PC-9 (cell line): Measurements from ENCODE around the gene CFAP77. TPM values are rescaled to one million over a fixed set of nuclear protein-coding genes. Genes with fewer than 3 reads are reported as not detected.

Experiments
- BruUV-seq: library from RNA; stranded (reverse); fragments of 400-500 nt; replicated peaks from 2 replicates; lab custom pipeline; 2021; lab: Mats Ljungman, UMichigan
- CTCF ChIA-PET: fragments of 300-600 bp; sonication (Branson Sonifier 250); formaldehyde crosslinking; loops from one replicate; lab custom pipeline; 2022; ENCODE audit warnings: antibody characterized with exemption; lab: Charles Lee
- POLR2A ChIA-PET: fragments of 300-600 bp; sonication (Branson Sonifier 250); formaldehyde crosslinking; loops from one replicate; lab custom pipeline; 2022; ENCODE audit warnings: antibody characterized with exemption; ENCODE audit not compliant: unreplicated experiment; lab: Charles Lee
- DNase-seq, 2 experiments: peaks; one replicate each; pipeline versions ENCODE4 v3.0.0 to v3.0.0-alpha.2; 2015 to 2022; ENCODE audit warnings: mixed read lengths in 1 of 2
- H2AFZ ChIP-seq: fragments of 200-600 bp; sonication (generic); 2 replicates; pipeline ENCODE4 v1.8.1; 2017; ENCODE audit warnings: antibody characterized with exemption
- H3F3A ChIP-seq: fragments of 200-600 bp; sonication (generic); 2 replicates; pipeline ENCODE4 v1.8.1; 2017; ENCODE audit warnings: antibody characterized with exemption, mild to moderate bottlenecking, low read depth; ENCODE audit not compliant: insufficient read depth
- H3K27ac ChIP-seq: fragments of 200-600 bp; sonication (generic); 2 replicates; pipeline ENCODE4 v1.6.1; 2016; ENCODE audit warnings: mixed run types
- H3K27me3 ChIP-seq: fragments of 200-600 bp; sonication (generic); 2 replicates; pipeline ENCODE4 v1.6.1; 2016; ENCODE audit warnings: low read depth, mixed run types; ENCODE audit not compliant: insufficient read depth
- H3K36me3 ChIP-seq: fragments of 200-600 bp; sonication (generic); 2 replicates; pipeline ENCODE4 v1.6.1; 2016; ENCODE audit warnings: low read depth, mixed run types
- H3K4me1 ChIP-seq: fragments of 200-600 bp; sonication (generic); replicated peaks from 2 replicates; pipeline ENCODE4 v1.6.1; 2016; ENCODE audit warnings: mixed run types; ENCODE audit not compliant: insufficient read depth
- H3K4me2 ChIP-seq: fragments of 200-600 bp; sonication (generic); 2 replicates; pipeline ENCODE4 v1.6.1; 2017; ENCODE audit warnings: mixed run types
- H3K4me3 ChIP-seq: fragments of 200-600 bp; sonication (generic); 2 replicates; pipeline ENCODE4 v1.6.1; 2016; ENCODE audit warnings: mixed run types
- H3K79me2 ChIP-seq: fragments of 200-600 bp; sonication (generic); 2 replicates; pipeline ENCODE4 v1.6.1; 2017; ENCODE audit warnings: low read depth, mixed run types
- H3K9me2 ChIP-seq: fragments of 200-600 bp; sonication (generic); 2 replicates; pipeline ENCODE4 v1.8.1; 2017; ENCODE audit warnings: mild to moderate bottlenecking; ENCODE audit not compliant: insufficient read depth
- H3K9me3 ChIP-seq: fragments of 200-600 bp; sonication (generic); 2 replicates; pipeline ENCODE4 v1.8.1; 2016; ENCODE audit warnings: low read depth; ENCODE audit not compliant: insufficient read depth
- H4K20me1 ChIP-seq: fragments of 200-600 bp; sonication (generic); 2 replicates; pipeline ENCODE4 v1.8.1; 2017; ENCODE audit not compliant: insufficient read depth
- EZH2 ChIP-seq: fragments of 200-600 bp; sonication (generic); IDR thresholded peaks from 2 replicates; pipeline ENCODE4 v1.8.0; 2017; ENCODE audit warnings: antibody characterized with exemption, low read depth
- intact Hi-C: fragments of 100-400 bp; cut with micrococcal nuclease; formaldehyde crosslinking; loops from one replicate; pipeline ENCODE4 v1.10.0; 2022; ENCODE audit not compliant: unreplicated experiment
- total RNA-seq: library from RNA; stranded (reverse); gene quantifications from 2 replicates; pipeline ENCODE4 v1.2.3, GENCODE V29; 2021
- TF ChIP-seq, protein P1 (sequence below): fragments of 200-600 bp; sonication (generic); conservative IDR thresholded peaks from 2 replicates; pipeline ENCODE4 v1.6.1; 2017; ENCODE audit warnings: mixed run types, antibody characterized with exemption, mild to moderate bottlenecking, moderate library complexity

Gene CFAP77
- total RNA-seq, 1 experiment from 2014 or later, result not detected

DNA sequence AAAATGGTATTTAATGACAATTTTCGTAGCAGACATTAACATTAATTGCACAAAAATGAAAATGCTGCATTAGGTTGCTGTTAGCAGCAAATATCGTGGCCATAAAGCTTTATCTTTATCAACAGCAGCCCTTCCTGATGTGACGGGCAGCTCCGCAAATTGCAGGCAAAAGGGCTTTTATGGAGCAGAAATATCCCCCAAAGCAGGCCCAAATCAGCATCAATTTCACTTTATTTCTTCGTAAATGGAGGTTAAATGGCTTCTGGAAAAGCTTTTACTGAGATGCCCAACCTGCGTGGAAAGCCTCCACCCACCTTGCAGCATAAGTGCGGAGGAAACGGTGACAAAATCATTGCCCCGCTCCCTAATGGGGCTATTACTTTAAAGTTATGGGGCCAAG lies 94.5 kb downstream of the CFAP77 start:
- no peak overlapping the region for H3K4me2 ChIP-seq
- H3K4me1 ChIP-seq, result no peaks in the 10 kb centered on the region
- peaks cover 85% of the 10 kb centered on the region for H3K27me3 ChIP-seq
- H3K79me2 ChIP-seq, result no peaks in the 10 kb centered on the region
- no peak overlapping the region for H3K4me3 ChIP-seq
- DNase-seq, result no peak
- H3K36me3 ChIP-seq, result no peaks in the 10 kb centered on the region
- no peak overlapping the region for H3K27ac ChIP-seq
- TF ChIP-seq, protein P1, sequence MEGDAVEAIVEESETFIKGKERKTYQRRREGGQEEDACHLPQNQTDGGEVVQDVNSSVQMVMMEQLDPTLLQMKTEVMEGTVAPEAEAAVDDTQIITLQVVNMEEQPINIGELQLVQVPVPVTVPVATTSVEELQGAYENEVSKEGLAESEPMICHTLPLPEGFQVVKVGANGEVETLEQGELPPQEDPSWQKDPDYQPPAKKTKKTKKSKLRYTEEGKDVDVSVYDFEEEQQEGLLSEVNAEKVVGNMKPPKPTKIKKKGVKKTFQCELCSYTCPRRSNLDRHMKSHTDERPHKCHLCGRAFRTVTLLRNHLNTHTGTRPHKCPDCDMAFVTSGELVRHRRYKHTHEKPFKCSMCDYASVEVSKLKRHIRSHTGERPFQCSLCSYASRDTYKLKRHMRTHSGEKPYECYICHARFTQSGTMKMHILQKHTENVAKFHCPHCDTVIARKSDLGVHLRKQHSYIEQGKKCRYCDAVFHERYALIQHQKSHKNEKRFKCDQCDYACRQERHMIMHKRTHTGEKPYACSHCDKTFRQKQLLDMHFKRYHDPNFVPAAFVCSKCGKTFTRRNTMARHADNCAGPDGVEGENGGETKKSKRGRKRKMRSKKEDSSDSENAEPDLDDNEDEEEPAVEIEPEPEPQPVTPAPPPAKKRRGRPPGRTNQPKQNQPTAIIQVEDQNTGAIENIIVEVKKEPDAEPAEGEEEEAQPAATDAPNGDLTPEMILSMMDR, result no peak
- no peak for TF ChIP-seq EZH2
- H3K9me2 ChIP-seq, result no peaks in the 10 kb centered on the region
- no peak overlapping the region for H2AFZ ChIP-seq
- no peaks in the 10 kb centered on the region for H3F3A ChIP-seq
- intact Hi-C loops, result no loop called here
- H3K9me3 ChIP-seq, result no peaks in the 10 kb centered on the region
- no TSS peak for BruUV-seq
- ChIA-PET POLR2A (no interaction called here), CTCF (no interaction called here)
- no peaks in the 10 kb centered on the region for H4K20me1 ChIP-seq

DNA sequence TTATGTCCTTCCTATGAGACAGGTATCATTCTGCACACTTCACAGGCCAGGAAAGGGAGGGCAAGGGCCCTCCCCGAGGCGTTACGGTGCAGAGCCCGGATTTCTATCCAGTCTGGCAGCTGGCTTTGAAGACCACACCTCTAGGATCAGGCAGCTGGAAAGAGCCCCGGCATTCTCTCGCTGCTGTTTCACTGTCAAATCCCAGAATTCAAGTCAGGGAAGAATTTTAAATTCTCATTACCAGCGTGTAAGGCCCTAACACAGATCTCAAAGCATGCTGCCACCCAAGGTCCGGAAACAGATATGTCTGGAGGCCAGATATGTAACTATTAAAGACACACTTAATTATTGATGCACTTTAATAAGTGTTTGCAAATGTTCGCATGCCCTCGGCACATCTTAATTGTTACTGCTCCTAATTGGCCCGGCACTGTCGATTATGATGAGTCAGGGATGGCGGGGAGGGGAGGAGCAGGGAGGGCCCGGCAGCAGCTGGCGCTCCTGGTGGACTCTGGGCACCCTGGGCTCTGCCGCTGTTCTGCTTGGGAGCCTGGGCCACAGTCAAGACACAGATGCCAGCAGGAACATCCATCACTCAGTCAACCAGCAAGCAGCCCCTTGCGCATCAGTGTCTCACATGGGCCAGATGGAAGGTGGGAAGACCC lies 96.1 kb downstream of the CFAP77 start:
- POLR2A ChIA-PET, result no interaction called here
- Histone ChIP-seq H3K27me3 (peaks cover 85% of the 10 kb centered on the region), H3K9me2 (no peaks in the 10 kb centered on the region), H3K36me3 (no peaks in the 10 kb centered on the region), H3K79me2 (no peaks in the 10 kb centered on the region), H3F3A (no peaks in the 10 kb centered on the region), H3K27ac (no peak overlapping the region), H3K4me1 (no peaks in the 10 kb centered on the region), H2AFZ (no peak overlapping the region), H3K4me3 (no peak overlapping the region), H3K4me2 (no peak overlapping the region), H4K20me1 (no peaks in the 10 kb centered on the region), H3K9me3 (no peaks in the 10 kb centered on the region)
- CTCF ChIA-PET, result no interaction called here
- intact Hi-C loops, result loop anchor here (2.0 to 5.0 kb wide), 2 partner anchors 95 to 396 kb away; partner anchors contain the start of gene CFAP77
- no peak for TF ChIP-seq EZH2
- TF ChIP-seq, protein P1, result no peak
- no TSS peak for BruUV-seq
- DNase-seq, result no peak

DNA sequence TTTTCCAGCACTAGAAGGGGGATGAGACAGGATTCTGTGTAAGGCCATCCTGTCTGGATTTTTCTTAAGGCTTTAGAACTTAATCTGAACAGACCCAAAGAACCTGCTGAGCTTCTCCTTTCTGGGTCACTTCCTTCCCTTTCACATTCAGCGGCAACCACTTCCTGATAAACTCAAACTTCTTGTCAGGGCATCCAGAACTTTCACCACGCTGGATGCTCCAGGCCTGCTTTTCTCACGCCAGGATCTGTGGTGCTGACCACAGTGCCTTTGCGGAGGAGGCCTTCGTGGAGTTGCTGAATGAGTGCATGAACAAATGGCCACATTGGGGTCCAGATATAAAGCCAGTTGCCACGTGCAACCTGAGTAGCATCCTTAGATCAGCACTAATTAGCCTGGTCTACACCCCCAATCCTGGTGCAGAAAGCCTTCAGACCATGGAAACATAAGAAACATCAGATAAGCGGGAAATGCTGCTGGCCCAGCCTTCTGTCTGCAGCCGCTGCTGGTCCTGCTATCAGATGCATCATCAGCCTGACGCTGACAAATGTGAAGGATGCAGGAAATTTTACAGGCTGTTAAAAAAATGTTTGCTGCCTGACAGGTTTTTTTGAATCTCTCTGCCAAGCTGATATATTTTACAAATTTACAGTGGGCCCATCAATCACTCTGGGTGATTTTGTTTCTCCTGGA lies 97.1 kb downstream of the CFAP77 start:
- no peaks in the 10 kb centered on the region for H3K9me2 ChIP-seq
- intact Hi-C loops, result loop anchor here (1.0 to 5.0 kb wide), 5 partner anchors 68 to 465 kb away; partner anchors contain the start of gene CFAP77
- no peaks in the 10 kb centered on the region for H3K79me2 ChIP-seq
- no TSS peak for BruUV-seq
- no peak for TF ChIP-seq EZH2
- TF ChIP-seq, protein P1, result no peak
- no peak overlapping the region for H3K4me2 ChIP-seq
- DNase-seq, result no peak
- H3K9me3 ChIP-seq, result no peaks in the 10 kb centered on the region
- CTCF ChIA-PET, result no interaction called here
- POLR2A ChIA-PET, result no interaction called here
- no peak overlapping the region for H2AFZ ChIP-seq
- H3K4me1 ChIP-seq, result no peaks in the 10 kb centered on the region
- H4K20me1 ChIP-seq, result no peaks in the 10 kb centered on the region
- H3K27me3 ChIP-seq, result peaks cover 86% of the 10 kb centered on the region
- no peaks in the 10 kb centered on the region for H3K36me3 ChIP-seq
- no peak overlapping the region for H3K4me3 ChIP-seq
- H3K27ac ChIP-seq, result no peak overlapping the region
- H3F3A ChIP-seq, result no peaks in the 10 kb centered on the region
